HT1080 (cell line): ENCODE measurements around the gene SERPINA6. TPM values are rescaled to one million over a fixed set of nuclear protein-coding genes. Genes with fewer than 3 reads are reported as not detected.
A peak's percentile ranks its signal among the peaks of the same experiment; 100 is the strongest.
"Not testable (repeated sequence)": the region's sequence is repeated elsewhere in the genome, so short reads cannot be mapped to it uniquely, and the experiment has no call there.

ENCODE experiments used
- DNase-seq: peaks from one replicate; pipeline ENCODE4 v3.0.0-alpha.2; 2015; ENCODE audit warnings: low read depth
- polyA plus RNA-seq, 2 experiments: library from polyadenylated mRNA; depleted of rRNA; stranded (reverse); fragments of >200 nt; gene quantifications; 2 replicates each; pipeline ENCODE4 v1.2.3, GENCODE V29; 2015
- total RNA-seq: library from RNA; depleted of rRNA; stranded (reverse); fragments of >200 nt; shearing (Covaris generic); gene quantifications from 2 replicates; pipeline ENCODE4 v1.2.3, GENCODE V29; 2014; rRNA removed

Gene SERPINA6
- total RNA-seq, result 0.51 TPM in 1 of 2 replicates, not detected in the other
- polyA plus RNA-seq (2015; cell fraction: cytosol; rRNA removed), result 0.23 TPM in 1 of 2 replicates, not detected in the other
- polyA plus RNA-seq (2015; cell fraction: nucleus; rRNA removed), result 1.0 TPM in 1 of 2 replicates, not detected in the other

DNA sequence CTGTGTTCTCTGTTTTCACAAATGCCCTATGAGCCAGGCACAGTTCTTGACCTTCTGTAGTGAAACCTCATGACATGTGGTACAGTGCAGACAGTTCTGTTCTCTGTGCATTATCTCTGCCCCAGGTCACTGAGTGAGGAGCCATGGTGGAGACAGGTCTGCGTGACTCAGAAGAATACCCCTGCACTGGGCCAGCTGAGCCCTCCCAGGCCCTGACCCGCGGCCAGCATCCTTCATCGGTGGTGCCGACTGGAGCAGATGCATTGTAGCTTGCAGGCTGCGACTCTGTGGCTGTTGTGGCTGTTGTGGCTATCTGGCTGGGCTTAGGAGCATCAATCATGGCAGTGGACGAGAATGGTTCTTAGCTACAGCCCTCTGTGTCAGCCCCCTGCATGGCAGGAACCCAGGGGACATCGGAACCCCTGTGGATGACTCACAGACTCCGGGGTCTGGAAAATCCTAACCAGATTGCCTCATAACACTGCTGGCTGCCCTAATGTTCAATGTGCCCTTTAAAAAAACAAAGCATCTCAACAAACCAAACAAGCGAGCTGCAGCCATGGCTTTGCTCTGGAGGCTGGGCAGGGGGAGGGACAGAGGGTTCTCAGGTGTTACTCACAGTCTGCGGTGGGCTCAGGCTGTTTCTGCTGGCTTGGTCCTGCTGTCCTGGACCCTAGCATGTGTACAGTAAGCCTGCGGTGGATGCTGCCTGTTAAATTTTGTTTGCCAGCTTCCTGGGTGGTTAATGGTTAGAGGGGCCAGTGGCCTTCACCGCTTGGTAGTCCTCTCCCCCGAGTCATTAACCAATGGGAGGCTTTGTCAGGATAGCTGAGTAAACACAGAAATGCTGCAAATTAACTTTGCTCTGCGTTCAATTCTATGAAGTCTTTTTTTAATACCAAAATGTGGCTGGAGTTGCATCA, at the start of gene SERPINA6:
TSS of gene SERPINA6 (minus strand) at position 689 of the 923 bp plus-strand sequence. CDS start 8,688 bp downstream, outside the sequence.
- peak; percentile 73 for DNase-seq

- DNase-seq, result no peak
Measured at GRCh38 chr14:94372021-94372605, 49.0 kb upstream of the SERPINA6 start.

DNA sequence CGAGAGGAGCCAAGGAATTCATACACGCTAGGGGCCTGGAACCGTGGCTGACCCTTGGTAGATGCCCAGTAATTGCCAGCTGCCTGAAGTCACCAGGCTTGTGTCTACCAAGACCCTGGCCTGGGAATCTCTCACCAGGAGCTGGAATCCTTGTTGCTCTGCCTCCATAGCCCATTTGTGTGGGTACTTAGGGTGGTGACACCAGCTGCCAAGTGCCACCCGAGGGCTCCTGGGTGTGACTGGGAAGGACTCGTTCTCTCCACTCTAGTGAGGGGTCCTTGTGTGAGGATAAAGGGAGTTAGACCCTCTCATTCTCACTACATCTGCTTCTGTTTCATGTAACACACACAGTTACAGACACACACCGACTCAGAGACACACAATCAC, 47.4 kb upstream of the SERPINA6 start:
- DNase-seq, result no peak

- not testable (repeated sequence) for DNase-seq
Measured at GRCh38 chr14:94369766-94370523, 46.8 kb upstream of the SERPINA6 start.

DNA sequence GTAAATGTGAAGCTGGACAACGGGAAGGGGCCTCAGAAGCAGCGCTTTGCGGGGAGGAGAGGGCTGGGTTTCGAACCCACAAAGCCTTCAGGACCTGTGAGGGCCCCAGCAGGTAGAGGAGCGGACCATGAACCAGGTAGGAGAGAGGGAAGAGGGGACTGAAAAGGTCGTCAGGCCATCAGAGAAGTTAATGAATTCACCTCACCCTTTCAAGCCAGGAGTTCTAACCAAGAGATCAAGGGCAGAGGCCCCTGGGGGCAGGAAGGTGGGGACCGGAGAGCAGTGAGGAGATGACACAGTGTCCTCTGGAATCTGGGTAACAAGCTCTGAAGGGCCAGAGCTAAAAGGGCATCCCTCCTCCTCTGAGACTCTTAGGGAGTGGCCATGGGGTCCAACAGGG, 45.8 kb upstream of the SERPINA6 start:
- no peak for DNase-seq

- DNase-seq, result no peak
Measured at GRCh38 chr14:94368243-94368590, 45.1 kb upstream of the SERPINA6 start.

- DNase-seq, result no peak
Measured at GRCh38 chr14:94367347-94368242, 44.5 kb upstream of the SERPINA6 start.

DNA sequence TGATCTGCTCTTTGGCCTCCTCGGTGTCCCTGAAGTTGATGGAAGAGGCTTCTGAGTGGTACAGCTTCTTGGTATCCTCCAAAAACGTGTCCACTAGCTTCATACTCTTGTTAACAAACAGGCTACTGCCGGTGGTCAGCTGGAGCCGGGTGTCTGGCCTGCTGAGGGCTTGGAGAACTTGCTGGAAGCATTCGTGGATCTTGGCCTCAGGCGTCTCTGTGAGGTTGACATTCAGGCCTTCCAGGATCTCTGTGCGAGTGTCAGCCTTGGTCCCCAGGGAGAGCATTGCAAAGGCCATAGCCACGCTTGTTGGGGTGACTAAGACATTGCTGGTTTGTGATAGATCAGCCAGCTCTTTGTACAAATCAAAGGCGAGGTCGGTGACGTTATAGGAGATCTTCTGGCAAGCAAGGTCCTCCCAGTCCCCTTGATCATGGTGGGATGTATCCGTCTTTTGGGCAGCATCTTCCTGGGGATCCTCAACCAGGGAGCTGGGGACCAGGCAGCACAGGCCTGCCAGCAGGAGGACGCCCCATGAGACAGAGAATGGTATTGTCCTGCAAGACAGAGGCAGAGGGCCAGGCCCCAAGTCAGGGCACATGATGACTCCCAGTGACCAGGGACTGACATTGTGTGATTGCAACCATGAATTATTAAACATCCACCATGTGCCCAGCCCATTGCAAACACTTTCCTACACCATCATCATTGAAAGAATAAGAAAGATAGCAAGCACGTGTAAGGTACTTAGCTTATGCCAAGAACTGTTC, 43.2 kb upstream of the SERPINA6 start, which contains the start of gene SERPINA2:
TSS of gene SERPINA2 (minus strand) at position 553 of the 770 bp plus-strand sequence.
- DNase-seq, result no peak

DNA sequence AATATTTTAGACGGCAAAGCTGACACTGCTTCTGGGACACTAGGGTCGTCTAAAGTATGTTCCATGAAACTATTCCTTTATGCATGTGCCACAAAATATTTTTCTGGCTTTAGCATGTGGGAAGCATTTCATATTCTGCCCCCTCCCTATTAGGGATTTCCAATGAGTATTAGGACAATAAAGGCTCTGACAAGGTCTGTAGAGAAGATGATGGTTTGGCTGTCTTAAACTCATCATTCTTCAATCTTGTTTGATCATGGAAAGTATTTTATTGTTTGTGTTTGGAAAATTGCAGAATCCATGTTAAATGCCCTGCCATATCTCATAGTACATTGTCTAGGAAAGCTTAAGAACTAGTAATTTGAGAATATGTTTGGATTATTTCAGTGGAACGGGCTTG, 42.5 kb upstream of the SERPINA6 start:
- DNase-seq, result no peak

DNA sequence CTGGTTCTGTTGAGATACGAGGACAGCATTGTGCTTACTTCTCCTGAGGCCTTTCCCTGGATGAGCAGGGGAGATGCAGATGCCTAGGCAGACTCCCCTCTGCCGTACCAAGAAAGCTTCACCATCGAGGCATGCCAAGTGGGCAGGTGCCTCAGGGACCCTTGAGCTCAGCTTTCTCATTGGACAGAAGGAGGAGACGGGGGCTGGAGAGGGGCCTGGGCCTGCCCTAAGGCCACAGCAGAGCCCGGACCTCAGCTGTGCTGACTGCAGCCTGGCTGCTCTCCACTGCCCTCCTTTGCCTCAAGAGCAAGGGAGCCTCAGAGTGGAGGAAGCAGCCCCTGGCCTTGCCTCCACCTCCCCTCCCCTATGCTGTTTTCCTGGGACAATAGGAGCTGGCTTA, 41.8 kb upstream of the SERPINA6 start:
- DNase-seq, result no peak

GRCh38 chr14:94364037-94364436, 40.9 kb upstream of the SERPINA6 start:
- DNase-seq, result no peak

DNA sequence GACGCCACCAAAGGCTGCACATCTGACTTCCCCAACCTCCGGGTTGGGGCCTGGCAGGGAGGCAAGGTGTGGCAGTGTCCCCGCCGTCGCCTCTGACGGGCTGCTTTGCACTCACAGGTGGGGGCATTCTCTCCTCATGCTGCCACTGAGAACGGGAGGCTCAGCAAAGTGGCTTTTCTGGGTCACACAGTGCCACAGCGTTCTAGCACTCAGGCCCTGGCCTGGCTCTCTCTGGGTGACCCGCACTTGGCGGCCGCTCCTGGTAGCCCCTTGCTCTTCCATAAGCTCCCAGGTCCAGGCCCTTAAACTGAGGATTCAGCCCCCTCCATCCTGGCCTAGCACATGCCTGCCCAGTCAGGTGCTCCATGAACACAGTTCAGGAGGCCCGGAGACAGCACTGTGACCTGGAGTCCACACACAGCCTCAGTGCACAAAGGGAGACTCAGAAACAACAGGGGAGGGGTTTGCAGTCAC, 40.1 kb upstream of the SERPINA6 start:
- DNase-seq, result no peak

- no peak for DNase-seq
Measured at GRCh38 chr14:94362614-94363133, 39.5 kb upstream of the SERPINA6 start.

DNA sequence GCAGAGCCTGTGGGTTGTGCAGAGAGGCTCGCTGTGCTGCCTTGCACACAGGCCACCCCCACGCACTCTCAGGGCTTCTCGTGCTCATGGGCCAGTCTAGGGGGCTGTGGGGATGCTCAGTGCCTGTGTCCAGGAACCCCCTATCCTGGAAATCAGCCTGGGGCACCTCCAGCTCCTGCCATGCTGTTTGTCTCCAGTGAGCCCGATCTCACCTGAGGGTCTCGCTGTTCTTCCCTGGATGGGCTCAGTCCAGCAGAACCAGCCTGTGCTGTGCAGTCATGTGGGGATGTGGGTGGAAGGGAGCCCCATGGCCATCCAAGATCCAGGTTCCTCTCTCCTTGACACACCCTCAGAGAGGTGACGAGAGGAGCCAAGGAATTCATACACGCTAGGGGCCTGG, 38.5 kb upstream of the SERPINA6 start:
- DNase-seq, result no peak

- DNase-seq, result no peak
Measured at GRCh38 chr14:94360945-94361565, 37.9 kb upstream of the SERPINA6 start.

GRCh38 chr14:94357166-94357565, 34.0 kb upstream of the SERPINA6 start:
- no peak for DNase-seq

DNA sequence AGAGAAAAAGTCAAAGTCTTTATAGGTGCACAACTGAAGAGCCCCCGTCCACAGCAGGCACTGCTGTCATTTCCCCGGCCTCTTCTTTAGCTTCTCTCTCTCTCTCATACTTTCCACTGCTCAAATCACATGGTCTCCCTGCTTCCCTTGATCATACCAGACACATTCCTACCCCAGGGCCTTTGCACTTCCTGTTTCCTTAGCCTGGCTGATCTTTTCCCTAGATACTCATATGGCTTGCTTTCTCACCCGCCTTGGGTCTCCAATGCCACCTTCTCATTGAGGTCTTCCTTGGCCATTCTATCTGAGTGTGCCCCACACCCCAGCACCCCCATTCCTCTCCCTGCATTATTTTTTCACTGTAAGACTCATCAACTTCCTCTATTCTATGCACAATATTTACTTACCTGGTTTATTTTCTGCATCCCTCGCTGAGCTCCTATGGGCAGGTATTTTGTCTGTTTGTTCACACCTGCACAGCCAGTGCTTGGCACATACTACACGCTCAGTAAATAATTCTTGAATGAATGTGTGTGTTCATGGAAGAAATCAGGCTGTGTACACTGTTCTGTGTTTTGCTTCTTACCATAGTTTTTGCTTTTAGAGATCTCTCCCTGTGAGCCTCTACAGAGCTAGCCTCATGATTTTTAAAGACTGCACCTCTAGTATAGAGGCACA, 33.4 kb upstream of the SERPINA6 start:
- DNase-seq, result no peak

DNA sequence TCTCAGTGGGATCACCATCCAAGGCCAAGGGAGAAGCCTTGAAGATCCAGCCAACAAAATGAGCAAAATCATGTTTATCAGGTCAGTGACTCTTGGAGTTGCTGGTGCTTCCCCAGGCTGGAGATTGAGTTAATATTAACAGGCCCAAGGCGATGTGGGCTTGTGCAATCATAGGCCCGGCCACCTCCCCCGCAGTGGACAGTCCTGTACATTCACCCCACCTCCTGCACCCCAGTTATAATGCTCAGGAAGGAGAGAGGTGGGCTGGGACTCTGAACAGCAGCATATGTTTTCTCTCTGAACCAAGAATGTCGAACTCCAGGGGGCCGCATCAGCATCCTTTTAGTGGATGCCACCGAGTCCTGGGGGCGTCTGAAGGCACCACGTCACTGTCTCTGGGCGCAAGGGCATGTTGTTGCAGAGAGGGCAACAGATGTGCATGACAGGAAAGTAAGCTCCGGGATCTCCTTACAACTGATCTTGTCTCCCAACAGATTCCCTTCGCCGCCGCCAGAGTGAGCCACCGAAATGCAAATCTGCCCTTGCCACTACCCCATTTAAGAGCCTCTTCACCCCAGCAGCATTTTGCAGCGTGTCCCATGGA, 32.2 kb upstream of the SERPINA6 start:
- no peak for DNase-seq
